H1 (cell line): ENCODE results near the gene SNTG2.

Experiments used
- BRCA1 ChIP-seq: IDR thresholded peaks from 2 replicates; pipeline ENCODE4 v1.6.1; 2012; ENCODE audit warnings: low read depth, low read length, improper control_type of control experiment
- CREB1 ChIP-seq: IDR thresholded peaks from 2 replicates; pipeline ENCODE4 v1.6.1; 2012; ENCODE audit warnings: inconsistent platforms
- CTCF ChIP-seq, 3 experiments: IDR thresholded peaks; 1 replicate in 2 of 3; 2 replicates in 1 of 3; pipeline versions ENCODE4 v1.5.1 to v1.6.1; 2011; ENCODE audit warnings: low read length in 3 of 3, mild to moderate bottlenecking in 3 of 3, inconsistent platforms in 2 of 3, low read depth in 1 of 3, moderate library complexity in 1 of 3; ENCODE audit not compliant: insufficient read depth in 1 of 3; ENCODE audit errors: control extremely low read depth in 1 of 3
- POLR2A ChIP-seq, 2 experiments: IDR thresholded peaks; 1 replicate in 1 of 2; 2 replicates in 1 of 2; pipeline ENCODE4 v1.6.1; 2011; ENCODE audit warnings: low read depth in 2 of 2, low read length in 2 of 2, mild to moderate bottlenecking in 2 of 2; ENCODE audit errors: control extremely low read depth in 1 of 2
- POLR2AphosphoS5 ChIP-seq: IDR thresholded peaks from 2 replicates; pipeline ENCODE4 v1.6.1; 2011; ENCODE audit warnings: low read depth, low read length
- RNF2 ChIP-seq: fragments of 200-900, 300-1000 bp; sonication (generic); IDR thresholded peaks from 2 replicates; pipeline ENCODE4 v1.7.1; 2016; ENCODE audit warnings: borderline replicate concordance, low read depth, mild to moderate bottlenecking, antibody characterized with exemption, low read length; ENCODE audit not compliant: poor library complexity, severe bottlenecking; ENCODE audit errors: missing control alignments
- SP1 ChIP-seq: IDR thresholded peaks from 2 replicates; pipeline ENCODE4 v1.6.1; 2011; ENCODE audit warnings: low read depth, low read length
- SP2 ChIP-seq: IDR thresholded peaks from 2 replicates; pipeline ENCODE4 v1.6.1; 2012; ENCODE audit warnings: mild to moderate bottlenecking, low read length, inconsistent platforms
- TEAD4 ChIP-seq: IDR thresholded peaks from 2 replicates; pipeline ENCODE4 v1.6.1; 2012; ENCODE audit warnings: low read depth, low read length, inconsistent platforms, mixed read lengths
- YY1 ChIP-seq: IDR thresholded peaks from 2 replicates; pipeline ENCODE4 v1.6.1; 2011; ENCODE audit warnings: low read depth, mild to moderate bottlenecking, low read length
- TF ChIP-seq, protein P1 (sequence below): IDR thresholded peaks from 2 replicates; pipeline ENCODE4 v1.6.1; 2012; ENCODE audit warnings: inconsistent platforms
- TF ChIP-seq, protein P2 (sequence below): IDR thresholded peaks from 2 replicates; pipeline ENCODE4 v1.6.1; 2011; ENCODE audit warnings: low read length, improper control_type of control experiment

- TF ChIP-seq RNF2 (no peak), CTCF (IDR thresholded peaks at IDR 0.05; ENCODE audit: control extremely low read depth in 1 of 3, insufficient read depth in 1 of 3, low read depth in 1 of 3, low read length in 3 of 3) (no peak), YY1 (no peak), SP1 (no peak), POLR2A (IDR thresholded peaks at IDR 0.05; ENCODE audit: control extremely low read depth in 1 of 2, low read depth in 2 of 2, low read length in 2 of 2) (no peak), SP2 (no peak), CREB1 (no peak), TEAD4 (no peak), POLR2AphosphoS5 (no peak), BRCA1 (no peak)
- TF ChIP-seq, protein P1, sequence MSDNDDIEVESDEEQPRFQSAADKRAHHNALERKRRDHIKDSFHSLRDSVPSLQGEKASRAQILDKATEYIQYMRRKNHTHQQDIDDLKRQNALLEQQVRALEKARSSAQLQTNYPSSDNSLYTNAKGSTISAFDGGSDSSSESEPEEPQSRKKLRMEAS, result no peak
- TF ChIP-seq, protein P2, sequence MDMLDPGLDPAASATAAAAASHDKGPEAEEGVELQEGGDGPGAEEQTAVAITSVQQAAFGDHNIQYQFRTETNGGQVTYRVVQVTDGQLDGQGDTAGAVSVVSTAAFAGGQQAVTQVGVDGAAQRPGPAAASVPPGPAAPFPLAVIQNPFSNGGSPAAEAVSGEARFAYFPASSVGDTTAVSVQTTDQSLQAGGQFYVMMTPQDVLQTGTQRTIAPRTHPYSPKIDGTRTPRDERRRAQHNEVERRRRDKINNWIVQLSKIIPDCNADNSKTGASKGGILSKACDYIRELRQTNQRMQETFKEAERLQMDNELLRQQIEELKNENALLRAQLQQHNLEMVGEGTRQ, result no peak
Measured at GRCh38 chr2:919672-920071, 31.0 kb upstream of the SNTG2 start.
